ENCODE data around the gene TSHR.
"Not testable (repeated sequence)": the region's sequence is repeated elsewhere in the genome, so short reads cannot be mapped to it uniquely, and the experiment has no call there.

Gene TSHR

GRCh38 chr14:80955416-80955941 lies at the start of gene TSHR:
TSHR (plus strand) TSS chr14:80955621; CDS start chr14:80955681, 60 bp downstream.
- Histone ChIP-seq H3K4me1 (ENCODE audit: insufficient read depth, poor library complexity, severe bottlenecking) (no peaks in the 10 kb centered on the region), H3K4me3 (ENCODE audit: severe bottlenecking) (peak within 1 kb of the TSS; percentile 30), H3K9me3 (ENCODE audit: severe bottlenecking) (no peaks in the 10 kb centered on the region), H3K27me3 (ENCODE audit: insufficient read depth, poor library complexity, severe bottlenecking) (peaks cover 10% of the 10 kb centered on the region), H3K27ac (ENCODE audit: poor library complexity, severe bottlenecking) (no peak within 1 kb of the TSS), H3K36me3 (ENCODE audit: low read depth) (no peaks in the 10 kb centered on the region)
- DNase-seq (ENCODE audit: low spot score) (peak; percentile 59), ATAC-seq (ENCODE audit: low read depth) (peak; percentile 13; the same call in 2 of the 3 replicates)
- TF ChIP-seq, protein P1, sequence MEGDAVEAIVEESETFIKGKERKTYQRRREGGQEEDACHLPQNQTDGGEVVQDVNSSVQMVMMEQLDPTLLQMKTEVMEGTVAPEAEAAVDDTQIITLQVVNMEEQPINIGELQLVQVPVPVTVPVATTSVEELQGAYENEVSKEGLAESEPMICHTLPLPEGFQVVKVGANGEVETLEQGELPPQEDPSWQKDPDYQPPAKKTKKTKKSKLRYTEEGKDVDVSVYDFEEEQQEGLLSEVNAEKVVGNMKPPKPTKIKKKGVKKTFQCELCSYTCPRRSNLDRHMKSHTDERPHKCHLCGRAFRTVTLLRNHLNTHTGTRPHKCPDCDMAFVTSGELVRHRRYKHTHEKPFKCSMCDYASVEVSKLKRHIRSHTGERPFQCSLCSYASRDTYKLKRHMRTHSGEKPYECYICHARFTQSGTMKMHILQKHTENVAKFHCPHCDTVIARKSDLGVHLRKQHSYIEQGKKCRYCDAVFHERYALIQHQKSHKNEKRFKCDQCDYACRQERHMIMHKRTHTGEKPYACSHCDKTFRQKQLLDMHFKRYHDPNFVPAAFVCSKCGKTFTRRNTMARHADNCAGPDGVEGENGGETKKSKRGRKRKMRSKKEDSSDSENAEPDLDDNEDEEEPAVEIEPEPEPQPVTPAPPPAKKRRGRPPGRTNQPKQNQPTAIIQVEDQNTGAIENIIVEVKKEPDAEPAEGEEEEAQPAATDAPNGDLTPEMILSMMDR (IDR thresholded peaks at IDR 0.05; ENCODE audit: poor library complexity, severe bottlenecking): no peak

- H3K9me3 ChIP-seq (ENCODE audit: severe bottlenecking): no peaks in the 10 kb centered on the region
- DNase-seq (ENCODE audit: low spot score) (no peak), ATAC-seq (ENCODE audit: low read depth) (no peak)
- no peak overlapping the region for H3K4me3 ChIP-seq (ENCODE audit: severe bottlenecking)
- H3K36me3 ChIP-seq (ENCODE audit: low read depth): peaks cover 43% of the 10 kb centered on the region
- TF ChIP-seq, protein P1 (IDR thresholded peaks at IDR 0.05; ENCODE audit: poor library complexity, severe bottlenecking): no peak
- H3K4me1 ChIP-seq (ENCODE audit: insufficient read depth, poor library complexity, severe bottlenecking): no peaks in the 10 kb centered on the region
- no peaks in the 10 kb centered on the region for H3K27me3 ChIP-seq (ENCODE audit: insufficient read depth, poor library complexity, severe bottlenecking)
- H3K27ac ChIP-seq (ENCODE audit: poor library complexity, severe bottlenecking): no peak overlapping the region
Observed at GRCh38 chr14:80906336-80906735, 49.1 kb upstream of the TSHR start.

GRCh38 chr14:80906946-80907345 lies 48.5 kb upstream of the TSHR start:
- TF ChIP-seq, protein P1 (IDR thresholded peaks at IDR 0.05; ENCODE audit: poor library complexity, severe bottlenecking): no peak
- no peak for ATAC-seq (ENCODE audit: low read depth)

GRCh38 chr14:80912013-80912412 lies 43.4 kb upstream of the TSHR start:
- not testable (repeated sequence) for H3K4me3 ChIP-seq (ENCODE audit: severe bottlenecking); ATAC-seq (ENCODE audit: low read depth); H3K4me1 ChIP-seq (ENCODE audit: insufficient read depth, poor library complexity, severe bottlenecking); H3K27me3 ChIP-seq (ENCODE audit: insufficient read depth, poor library complexity, severe bottlenecking); DNase-seq (ENCODE audit: low spot score); H3K9me3 ChIP-seq (ENCODE audit: severe bottlenecking); H3K27ac ChIP-seq (ENCODE audit: poor library complexity, severe bottlenecking)
- H3K36me3 ChIP-seq (ENCODE audit: low read depth): peaks cover 54% of the 10 kb centered on the region

More at GRCh38 chr14:80906946-80907345, 48.5 kb upstream of the TSHR start:
- DNase-seq (ENCODE audit: low spot score): no peak
- Histone ChIP-seq H3K36me3 (ENCODE audit: low read depth) (peaks cover 43% of the 10 kb centered on the region), H3K9me3 (ENCODE audit: severe bottlenecking) (no peaks in the 10 kb centered on the region), H3K27ac (ENCODE audit: poor library complexity, severe bottlenecking) (no peak overlapping the region), H3K27me3 (ENCODE audit: insufficient read depth, poor library complexity, severe bottlenecking) (no peaks in the 10 kb centered on the region), H3K4me1 (ENCODE audit: insufficient read depth, poor library complexity, severe bottlenecking) (no peaks in the 10 kb centered on the region), H3K4me3 (ENCODE audit: severe bottlenecking) (no peak overlapping the region)

DNA sequence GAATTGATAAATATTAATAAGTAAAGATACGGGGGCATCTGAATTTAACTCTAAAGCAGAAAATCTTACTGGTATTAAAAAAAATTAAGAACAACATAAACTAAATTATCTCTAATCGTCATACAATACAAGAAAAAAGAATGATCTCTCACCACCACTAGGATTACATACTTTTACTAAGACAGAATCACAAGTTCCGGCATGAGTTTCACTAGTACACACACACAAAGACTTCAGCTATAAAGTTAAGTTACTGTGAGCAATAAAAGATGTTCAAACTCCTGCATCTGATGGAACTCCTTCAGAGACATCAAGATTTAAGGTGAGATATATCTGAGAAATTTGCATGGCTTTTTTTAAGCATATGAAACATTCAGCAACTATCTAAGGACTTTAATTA lies 35.8 kb upstream of the TSHR start:
- ATAC-seq (ENCODE audit: low read depth) (no peak), DNase-seq (ENCODE audit: low spot score) (no peak)
- Histone ChIP-seq H3K36me3 (ENCODE audit: low read depth) (peaks cover 16% of the 10 kb centered on the region), H3K4me3 (ENCODE audit: severe bottlenecking) (no peak overlapping the region), H3K4me1 (ENCODE audit: insufficient read depth, poor library complexity, severe bottlenecking) (peaks cover 4% of the 10 kb centered on the region), H3K27ac (ENCODE audit: poor library complexity, severe bottlenecking) (no peak overlapping the region), H3K9me3 (ENCODE audit: severe bottlenecking) (no peaks in the 10 kb centered on the region), H3K27me3 (ENCODE audit: insufficient read depth, poor library complexity, severe bottlenecking) (no peaks in the 10 kb centered on the region)
- TF ChIP-seq, protein P1 (IDR thresholded peaks at IDR 0.05; ENCODE audit: poor library complexity, severe bottlenecking): no peak

All from RWPE2 (cell line).